H1 (cell line): ENCODE results near the gene CEBPG. TPM values are rescaled to one million over a fixed set of nuclear protein-coding genes. Genes with fewer than 3 reads are reported as not detected.

Experiments
- CTCF ChIA-PET: fragments of 300-600 bp; sonication (Branson Sonifier 250); formaldehyde crosslinking; loops from one replicate; lab custom pipeline; 2021; ENCODE audit not compliant: partially characterized antibody; lab: Charles Lee
- POLR2A ChIA-PET: fragments of 300-600 bp; sonication (Branson Sonifier 250); formaldehyde crosslinking; loops from one replicate; lab custom pipeline; 2021; ENCODE audit warnings: inconsistent platforms; ENCODE audit not compliant: partially characterized antibody; lab: Charles Lee
- DNase-seq, 2 experiments: peaks; one replicate each; pipeline versions ENCODE4 v3.0.0 to v3.0.0-alpha.2; 2010 to 2022; ENCODE audit warnings: low spot score in 2 of 2, low read depth in 1 of 2, mixed read lengths in 1 of 2
- FAIRE-seq: peaks from 2 replicates; lab custom pipeline; 2011; peaks lifted over from hg19 to GRCh38; lab: Jason Lieb, UNC
- H2AFZ ChIP-seq: 2 replicates; pipeline ENCODE4 v1.8.1; 2012; ENCODE audit warnings: low read length, inconsistent platforms
- H2AK5ac ChIP-seq: 2 replicates; pipeline ENCODE4 v1.6.1; 2013; ENCODE audit warnings: low read depth, low read length
- H2BK120ac ChIP-seq: replicated peaks from 2 replicates; pipeline ENCODE3; 2013; ENCODE audit warnings: low read depth, low read length, inconsistent platforms
- H2BK12ac ChIP-seq: 2 replicates; pipeline ENCODE4 v1.6.1; 2013; ENCODE audit warnings: low read depth, low read length
- H2BK15ac ChIP-seq: 2 replicates; pipeline ENCODE4 v1.6.1; 2013; ENCODE audit warnings: low read length
- H2BK20ac ChIP-seq: 2 replicates; pipeline ENCODE4 v1.6.1; 2013; ENCODE audit warnings: low read length
- H2BK5ac ChIP-seq: 2 replicates; pipeline ENCODE4 v1.6.1; 2013; ENCODE audit warnings: low read depth, low read length
- H3K14ac ChIP-seq: 2 replicates; pipeline ENCODE4 v1.6.1; 2013; ENCODE audit warnings: inconsistent platforms; ENCODE audit not compliant: insufficient read length
- H3K18ac ChIP-seq: 2 replicates; pipeline ENCODE4 v1.6.1; 2013; ENCODE audit warnings: low read length; ENCODE audit errors: extremely low read depth
- H3K23ac ChIP-seq: 2 replicates; pipeline ENCODE4 v1.6.1; 2013; ENCODE audit warnings: inconsistent platforms; ENCODE audit not compliant: insufficient read length
- H3K23me2 ChIP-seq: 2 replicates; pipeline ENCODE4 v1.6.1; 2013; ENCODE audit warnings: low read depth, low read length
- H3K27ac ChIP-seq: 2 replicates; pipeline ENCODE4 v1.6.1; 2011; ENCODE audit warnings: low read depth, low read length, inconsistent platforms
- H3K27me3 ChIP-seq, 4 experiments: replicated peaks in 1 of 4; 1 replicate in 1 of 4; 2 replicates in 3 of 4; pipeline versions ENCODE4 v1.6.1 to v1.8.1; 2011 to 2013; ENCODE audit warnings: low read length in 3 of 4, mild to moderate bottlenecking in 3 of 4, inconsistent platforms in 2 of 4, mixed read lengths in 2 of 4, moderate library complexity in 1 of 4; ENCODE audit not compliant: control insufficient read depth in 3 of 4, insufficient read depth in 3 of 4; ENCODE audit errors: extremely low read depth in 1 of 4
- H3K36me3 ChIP-seq, 4 experiments: 2 replicates each; pipeline versions ENCODE4 v1.6.1 to v1.8.1; 2011 to 2013; ENCODE audit warnings: mild to moderate bottlenecking in 4 of 4, low read length in 3 of 4, moderate library complexity in 2 of 4, control low read depth in 1 of 4, inconsistent platforms in 1 of 4; ENCODE audit not compliant: insufficient read depth in 4 of 4, control insufficient read depth in 2 of 4
- H3K4ac ChIP-seq: replicated peaks from 2 replicates; pipeline ENCODE3; 2013; ENCODE audit warnings: low read length, low read depth, mixed read lengths, inconsistent platforms; ENCODE audit not compliant: insufficient read length
- H3K4me1 ChIP-seq, 4 experiments: replicated peaks in 1 of 4; 1 replicate in 1 of 4; 2 replicates in 3 of 4; pipeline versions ENCODE4 v1.6.1 to v1.8.1; 2011 to 2013; ENCODE audit warnings: low read length in 3 of 4, inconsistent platforms in 2 of 4, mixed read lengths in 1 of 4; ENCODE audit not compliant: insufficient read depth in 4 of 4, control insufficient read depth in 3 of 4
- H3K4me2 ChIP-seq, 2 experiments: 2 replicates each; pipeline versions ENCODE4 v1.6.1 to v1.8.1; 2011 to 2013; ENCODE audit warnings: low read depth in 2 of 2, low read length in 2 of 2, control low read depth in 1 of 2, inconsistent platforms in 1 of 2, mild to moderate bottlenecking in 1 of 2; ENCODE audit not compliant: insufficient read depth in 1 of 2
- H3K4me3 ChIP-seq, 4 experiments: fragments of 200-600, 300-600 bp in 1 of 4; sonication (generic), shearing (Covaris generic), sonication (Bioruptor Twin) in 1 of 4; 2 replicates each; pipeline versions ENCODE4 v1.5.1 to v1.8.1; 2011 to 2016; ENCODE audit warnings: low read length in 4 of 4, low read depth in 3 of 4, control low read depth in 2 of 4, inconsistent platforms in 2 of 4, mild to moderate bottlenecking in 2 of 4, mixed read lengths in 1 of 4, moderate library complexity in 1 of 4; ENCODE audit not compliant: insufficient read depth in 2 of 4; ENCODE audit errors: extremely low read depth in 1 of 4
- H3K56ac ChIP-seq: replicated peaks from 2 replicates; pipeline ENCODE3; 2013; ENCODE audit warnings: low read depth, mild to moderate bottlenecking, mixed read lengths, low read length, inconsistent platforms; ENCODE audit not compliant: insufficient read length
- H3K79me1 ChIP-seq: 2 replicates; pipeline ENCODE4 v1.6.1; 2013; ENCODE audit warnings: low read depth, low read length, control low read depth
- H3K79me2 ChIP-seq, 2 experiments: 2 replicates each; pipeline versions ENCODE4 v1.6.1 to v1.8.1; 2012 to 2013; ENCODE audit warnings: low read length in 2 of 2, mild to moderate bottlenecking in 2 of 2, inconsistent platforms in 1 of 2; ENCODE audit not compliant: insufficient read depth in 2 of 2, control insufficient read depth in 1 of 2
- H3K9ac ChIP-seq, 4 experiments: replicated peaks in 1 of 4; 1 replicate in 1 of 4; 2 replicates in 3 of 4; pipeline versions ENCODE4 v1.6.1 to v1.8.1; 2011 to 2013; ENCODE audit warnings: low read depth in 3 of 4, low read length in 3 of 4, control low read depth in 2 of 4, mild to moderate bottlenecking in 2 of 4, moderate library complexity in 2 of 4, inconsistent platforms in 1 of 4; ENCODE audit errors: extremely low read depth in 1 of 4
- H3K9me3 ChIP-seq, 2 experiments: 2 replicates each; pipeline versions ENCODE4 v1.6.1 to v1.8.1; 2012 to 2013; ENCODE audit warnings: mild to moderate bottlenecking in 2 of 2, moderate library complexity in 2 of 2, control low read depth in 1 of 2, inconsistent platforms in 1 of 2, low read depth in 1 of 2, low read length in 1 of 2, mixed read lengths in 1 of 2; ENCODE audit not compliant: insufficient read depth in 2 of 2
- H4K20me1 ChIP-seq, 2 experiments: replicated peaks in 1 of 2; 2 replicates each; pipeline versions ENCODE3 to v1.8.1; 2011 to 2013; ENCODE audit warnings: inconsistent platforms in 2 of 2, low read length in 2 of 2, mild to moderate bottlenecking in 1 of 2; ENCODE audit not compliant: insufficient read depth in 2 of 2, control insufficient read depth in 1 of 2
- H4K5ac ChIP-seq: 2 replicates; pipeline ENCODE4 v1.6.1; 2013; ENCODE audit warnings: low read length, low read depth, mixed read lengths, inconsistent platforms; ENCODE audit not compliant: insufficient read length
- H4K8ac ChIP-seq: 2 replicates; pipeline ENCODE4 v1.8.0; 2013; ENCODE audit warnings: mild to moderate bottlenecking, moderate library complexity, low read length, inconsistent platforms; ENCODE audit not compliant: insufficient read depth; ENCODE audit errors: extremely low read depth
- H4K91ac ChIP-seq: replicated peaks from 2 replicates; pipeline ENCODE3; 2013; ENCODE audit warnings: low read length, mixed read lengths, inconsistent platforms; ENCODE audit not compliant: insufficient read length
- CHD1 ChIP-seq: IDR thresholded peaks from 2 replicates; pipeline ENCODE4 v1.6.1; 2012; ENCODE audit warnings: low read depth, low read length, improper control_type of control experiment
- EZH2 ChIP-seq: fragments of 200-600 bp; sonication (generic); IDR thresholded peaks from 2 replicates; pipeline ENCODE4 v1.7.1; 2012; ENCODE audit warnings: low read depth, mild to moderate bottlenecking, moderate library complexity, low read length, inconsistent platforms; ENCODE audit not compliant: severe bottlenecking
- GABPA ChIP-seq: IDR thresholded peaks from 2 replicates; pipeline ENCODE4 v1.6.1; 2011; ENCODE audit warnings: mild to moderate bottlenecking, low read length, moderate library complexity, borderline replicate concordance; ENCODE audit not compliant: insufficient read depth
- HDAC6 ChIP-seq: IDR thresholded peaks from one replicate; pipeline ENCODE4 v1.7.1; 2012; ENCODE audit warnings: low read depth, mild to moderate bottlenecking, inconsistent platforms, low read length, moderate library complexity
- NANOG ChIP-seq: IDR thresholded peaks from 2 replicates; pipeline ENCODE4 v1.6.1; 2011; ENCODE audit warnings: low read length, low read depth, mild to moderate bottlenecking, inconsistent platforms; ENCODE audit not compliant: insufficient read depth, poor library complexity, severe bottlenecking
- NRF1 ChIP-seq: IDR thresholded peaks from 2 replicates; pipeline ENCODE4 v1.6.1; 2011; ENCODE audit warnings: mild to moderate bottlenecking, low read depth, low read length, improper control_type of control experiment
- POLR2AphosphoS5 ChIP-seq: IDR thresholded peaks from 2 replicates; pipeline ENCODE4 v1.6.1; 2011; ENCODE audit warnings: low read depth, low read length
- RFX5 ChIP-seq: IDR thresholded peaks from 2 replicates; pipeline ENCODE4 v1.6.1; 2011; ENCODE audit warnings: low read depth, low read length, improper control_type of control experiment, borderline replicate concordance
- SIRT6 ChIP-seq: IDR thresholded peaks from one replicate; pipeline ENCODE4 v1.7.1; 2012; ENCODE audit warnings: low read length, inconsistent platforms
- SIX5 ChIP-seq: IDR thresholded peaks from 2 replicates; pipeline ENCODE4 v1.6.1; 2011; ENCODE audit warnings: mild to moderate bottlenecking, low read depth, low read length
- TAF7 ChIP-seq: optimal IDR thresholded peaks from 2 replicates; pipeline ENCODE3; 2011; ENCODE audit warnings: low read depth, mild to moderate bottlenecking, inconsistent platforms, low read length, moderate library complexity, borderline replicate concordance
- WGBS, 2 experiments: shearing (Covaris generic) in 1 of 2; methylation state at CpG; one replicate each; pipeline versions ENCODE4 v1.1.6 to v1.1.7; 2013 to 2015; ENCODE audit warnings: low lambda C conversion rate in 2 of 2, mixed read lengths in 2 of 2, inconsistent platforms in 1 of 2, low coverage in 1 of 2, missing lambda C conversion rate in 1 of 2; ENCODE audit not compliant: insufficient replicate concordance in 2 of 2, insufficient coverage in 1 of 2, insufficient read length in 1 of 2; ENCODE audit errors: extremely low coverage in 1 of 2, missing lambda C conversion rate in 1 of 2; 5-methylcytosine and 5-hydroxymethylcytosine counted together
- polyA plus RNA-seq, 7 experiments: library from polyadenylated mRNA; depleted of rRNA in 3 of 7; stranded (reverse) in 5 of 7; unstranded in 2 of 7; fragments of >200 nt in 5 of 7; fragments of 200-250 nt in 2 of 7; gene quantifications; 1 replicate in 5 of 7; 2 replicates in 1 of 7; 4 replicates in 1 of 7; pipeline versions ENCODE4 v1.2.1 to v1.2.3, GENCODE V29; 2011 to 2013; ENCODE audit warnings: missing spikeins in 2 of 7, mixed read lengths in 2 of 7
- total RNA-seq: library from RNA; stranded (reverse); fragmentation: NEBNext Ultra II Directional; extraction: Animal tissue kit (Norgen Biotek cat#: 25700); gene quantifications from 2 replicates; pipeline ENCODE4 v1.2.1, GENCODE V29; 2021
- TF ChIP-seq, protein P1 (sequence below): IDR thresholded peaks from 2 replicates; pipeline ENCODE4 v1.6.1; 2012; ENCODE audit warnings: inconsistent platforms
- TF ChIP-seq, protein P2 (sequence below): IDR thresholded peaks from 2 replicates; pipeline ENCODE4 v1.6.1; 2012; ENCODE audit warnings: inconsistent platforms

Gene CEBPG
- total and polyA plus RNA-seq, 2 of the 8 experiments (the other 6 are each of a cell fraction or from before 2014, with no cell fraction given), result 12.3 to 35.4 TPM

DNA sequence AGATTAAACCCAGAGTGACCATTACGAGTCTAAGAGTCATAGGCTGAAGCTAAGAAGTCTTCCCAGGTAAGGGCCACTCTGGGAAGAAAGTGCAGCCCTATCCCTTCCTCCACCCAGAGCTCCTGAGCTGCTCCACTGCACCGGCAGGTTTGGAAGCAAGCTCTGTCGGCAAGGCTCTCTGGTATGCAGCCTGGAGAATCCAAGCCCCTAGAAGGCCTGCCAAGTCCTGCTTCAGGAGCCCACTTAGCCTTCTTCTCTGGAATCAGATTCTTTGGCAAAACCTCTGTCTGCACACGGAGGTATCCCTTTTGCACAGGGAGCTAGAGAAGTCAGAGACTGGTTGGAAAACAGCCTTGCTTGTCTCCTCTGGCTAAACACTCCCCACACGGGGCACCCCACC lies 58.5 kb downstream of the CEBPG start:
- Histone ChIP-seq H3K4me1 (peaks cover 0 to 4% (median 2%) of the 10 kb centered on the region in 4 experiments; a peak in 2 of 7 replicates), H3K4me2 (no peak overlapping the region), H3K79me2 (no peaks in the 10 kb centered on the region), H2BK12ac (no peak overlapping the region), H3K27me3 (no peaks in the 10 kb centered on the region), H2AFZ (no peak overlapping the region), H2BK5ac (no peak overlapping the region), H4K20me1 (peaks cover 0 to 8% of the 10 kb centered on the region in 2 experiments), H3K36me3 (no peaks in the 10 kb centered on the region), H4K8ac (no peak overlapping the region), H3K4ac (no peak overlapping the region), H3K4me3 (no peak overlapping the region), H2BK15ac (no peak overlapping the region), H3K23ac (no peak overlapping the region), H3K14ac (no peak overlapping the region), H3K23me2 (no peaks in the 10 kb centered on the region), H4K5ac (no peak overlapping the region), H2AK5ac (no peak overlapping the region), H3K27ac (no peak overlapping the region), H4K91ac (no peak overlapping the region), H2BK120ac (no peak overlapping the region), H2BK20ac (no peak overlapping the region), H3K9me3 (no peaks in the 10 kb centered on the region), H3K18ac (no peak overlapping the region), H3K79me1 (no peaks in the 10 kb centered on the region), H3K9ac (no peak overlapping the region), H3K56ac (no peak overlapping the region)
- no peak for DNase-seq
- POLR2A ChIA-PET, result no interaction called here
- TF ChIP-seq TAF7 (no peak), CHD1 (no peak), POLR2AphosphoS5 (no peak), HDAC6 (no peak), SIRT6 (no peak), NRF1 (no peak), NANOG (no peak), EZH2 (no peak), RFX5 (no peak), SIX5 (no peak), GABPA (no peak)
- TF ChIP-seq, protein P1, sequence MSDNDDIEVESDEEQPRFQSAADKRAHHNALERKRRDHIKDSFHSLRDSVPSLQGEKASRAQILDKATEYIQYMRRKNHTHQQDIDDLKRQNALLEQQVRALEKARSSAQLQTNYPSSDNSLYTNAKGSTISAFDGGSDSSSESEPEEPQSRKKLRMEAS, result no peak
- TF ChIP-seq, protein P2, sequence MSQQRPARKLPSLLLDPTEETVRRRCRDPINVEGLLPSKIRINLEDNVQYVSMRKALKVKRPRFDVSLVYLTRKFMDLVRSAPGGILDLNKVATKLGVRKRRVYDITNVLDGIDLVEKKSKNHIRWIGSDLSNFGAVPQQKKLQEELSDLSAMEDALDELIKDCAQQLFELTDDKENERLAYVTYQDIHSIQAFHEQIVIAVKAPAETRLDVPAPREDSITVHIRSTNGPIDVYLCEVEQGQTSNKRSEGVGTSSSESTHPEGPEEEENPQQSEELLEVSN, result no peak
- FAIRE-seq, result no peak
- CTCF ChIA-PET, result interaction anchor here (0.7 to 4.2 kb wide), 18 partner anchors 10 to 346 kb away, joined by 3 to 29 read pairs (median 4); no protein-coding TSS in a partner anchor
- WGBS, 2 experiments, result 72% methylated on average over 4 of the region's 5 CpGs; no CpG with 5 or more reads in 1 of the 2 experiments
